Right renal cortex interstitium (tissue), 3 donors: ENCODE results near the gene FAM193B. TPM values are rescaled to one million over a fixed set of nuclear protein-coding genes. Genes with fewer than 3 reads are reported as not detected.

Experiments
- DNase-seq, 3 donors: peaks; one replicate each; pipeline ENCODE4 v3.0.0-alpha.2; 2013; ENCODE audit warnings: low read depth in 3 of 3, low spot score in 2 of 3
- polyA plus RNA-seq, 3 donors: library from polyadenylated mRNA; unstranded; fragments of 120-200 nt; gene quantifications; one replicate each; pipeline ENCODE4 v1.2.1, GENCODE V29; 2013; ENCODE audit not compliant: insufficient read length in 3 of 3

The FAM193B gene
- 10 to 100 TPM; 60.9 to 65.2 (median 61.1) TPM for polyA plus RNA-seq

DNA sequence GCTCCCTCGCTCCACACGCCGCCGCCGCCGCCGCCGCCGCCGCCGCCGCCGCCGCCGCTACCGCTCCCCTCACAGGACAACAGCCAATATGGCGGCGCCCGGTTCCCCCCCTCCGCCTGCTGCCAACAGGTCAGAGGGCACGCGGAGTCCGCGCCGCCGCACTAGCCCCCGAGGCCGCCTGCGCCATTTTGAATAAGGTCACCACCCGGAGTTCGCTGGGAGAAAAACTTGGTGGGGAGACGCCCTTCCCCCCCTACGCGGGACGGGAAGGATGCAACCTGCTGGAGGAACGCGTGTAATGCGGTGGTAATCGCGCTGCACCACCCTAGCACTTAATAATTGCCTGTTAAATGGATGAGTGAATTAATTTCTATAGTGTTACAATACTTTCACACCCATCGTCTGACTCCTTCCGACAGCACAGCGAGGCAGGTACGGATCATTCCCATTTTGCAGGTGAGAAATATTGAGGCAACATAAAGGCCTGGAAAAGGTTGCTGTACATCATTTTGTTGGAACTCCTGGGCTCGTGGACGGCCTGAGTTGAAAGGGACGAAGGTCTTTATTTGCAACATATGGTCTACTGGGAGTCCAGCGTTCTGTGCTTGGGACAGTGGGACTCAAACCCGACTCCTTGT is at the start of gene FAM193B:
TSS of gene FAM193B (minus strand) at position 90 of the 638 bp plus-strand sequence. CDS start 105 bp downstream, outside the sequence.
- peak; percentile 75 to 78 (median 77) for DNase-seq

- no peak for DNase-seq
These were observed 49.8 kb upstream of the FAM193B start for GRCh38 chr5:177604116-177604521.

GRCh38 chr5:177603631-177604030 is 49.3 kb upstream of the FAM193B start:
- DNase-seq: no peak

DNA sequence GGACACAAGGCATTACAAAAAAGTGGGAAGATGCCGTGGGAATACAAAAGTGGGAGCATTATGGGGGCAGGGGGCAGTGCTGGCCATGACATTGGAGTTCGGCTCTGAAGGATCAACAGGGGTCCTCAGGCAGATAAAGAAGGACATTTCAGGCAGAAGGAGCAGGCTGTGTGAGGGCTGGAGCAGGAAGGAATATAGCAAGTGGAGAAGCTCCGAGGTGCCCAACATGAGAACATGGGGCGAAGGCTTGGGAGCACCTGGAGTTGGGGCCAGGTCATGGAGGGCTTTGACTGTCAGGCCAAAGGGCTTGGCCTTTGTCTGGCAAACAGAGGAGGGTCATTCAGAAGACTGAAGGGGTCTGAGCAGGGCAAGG is 48.1 kb upstream of the FAM193B start:
- DNase-seq: no peak

GRCh38 chr5:177601577-177602457 is 47.5 kb upstream of the FAM193B start:
- no peak for DNase-seq

GRCh38 chr5:177601126-177601525 is 46.8 kb upstream of the FAM193B start:
- DNase-seq: no peak

DNA sequence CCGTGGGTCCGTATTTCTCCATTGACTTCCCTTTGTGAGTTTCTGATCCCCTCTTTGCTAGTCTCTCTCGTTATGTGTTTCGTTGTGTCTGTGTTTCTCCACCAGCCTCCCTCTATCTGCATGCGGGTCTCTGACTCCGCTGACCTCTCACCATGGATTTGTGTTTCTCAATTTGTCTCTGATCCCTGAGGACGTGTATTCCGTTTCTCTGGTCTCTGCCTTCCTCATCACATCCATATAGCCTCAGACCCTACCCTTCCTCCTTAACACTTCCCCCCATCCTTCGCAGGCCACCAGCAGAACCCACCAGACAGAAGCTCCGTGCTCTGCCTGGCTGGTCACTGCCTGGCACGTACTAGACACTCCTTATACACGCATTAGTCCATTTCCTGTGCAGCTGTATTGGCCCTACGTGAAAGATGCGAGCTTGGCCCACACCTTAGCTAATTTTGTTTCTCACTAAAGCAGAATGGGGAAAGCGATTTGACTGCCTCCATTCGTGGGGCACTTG is 46.2 kb upstream of the FAM193B start:
- DNase-seq: peak in 1 of 3 donors; percentile 8

DNA sequence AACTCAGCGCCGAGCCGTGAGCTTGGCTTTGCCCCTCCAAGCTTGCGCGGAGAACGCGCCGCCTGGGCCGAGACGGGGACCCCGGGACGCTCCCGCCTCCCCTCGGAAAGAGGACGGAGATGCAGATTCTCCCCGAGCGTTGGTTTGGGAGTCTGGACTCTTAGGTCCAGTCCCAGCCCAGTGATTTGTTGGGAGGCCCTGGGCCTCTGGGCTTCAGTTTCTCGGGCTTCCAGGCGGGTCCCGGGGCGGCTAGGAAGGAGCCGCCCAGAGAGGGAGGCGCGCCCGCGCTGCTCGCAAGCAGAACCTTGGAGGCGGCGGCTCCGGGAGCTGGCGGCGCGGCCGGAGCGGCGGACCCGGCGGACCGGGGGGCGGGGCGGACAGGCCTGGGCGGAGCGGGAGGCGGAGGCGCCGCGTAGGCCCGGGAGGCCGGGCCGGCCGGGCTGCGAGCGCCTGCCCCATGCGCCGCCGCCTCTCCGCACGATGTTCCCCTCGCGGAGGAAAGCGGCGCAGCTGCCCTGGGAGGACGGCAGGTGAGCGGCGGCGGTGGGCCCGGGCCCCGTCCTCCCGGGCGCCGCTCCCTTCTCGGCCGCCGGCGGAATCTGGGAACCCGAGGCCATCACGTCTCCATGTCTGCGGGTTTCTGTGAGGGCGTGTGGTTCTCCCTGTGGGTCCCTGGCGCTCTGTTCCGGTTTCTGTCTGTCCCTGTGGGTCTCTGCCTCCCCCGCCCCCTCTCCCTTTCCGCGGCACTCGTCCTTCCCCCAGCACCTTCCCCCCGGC is 45.6 kb upstream of the FAM193B start, which contains the start of gene B4GALT7:
TSS of gene B4GALT7 (plus strand) at position 402 of the 777 bp plus-strand sequence. CDS start at position 481, 79 bp downstream.
- DNase-seq: peak in 2 of 3 donors; percentile 48 to 66

GRCh38 chr5:177598477-177598876 is 44.1 kb upstream of the FAM193B start:
- no peak for DNase-seq

GRCh38 chr5:177596775-177597238 is 42.4 kb upstream of the FAM193B start:
- no peak for DNase-seq

DNA sequence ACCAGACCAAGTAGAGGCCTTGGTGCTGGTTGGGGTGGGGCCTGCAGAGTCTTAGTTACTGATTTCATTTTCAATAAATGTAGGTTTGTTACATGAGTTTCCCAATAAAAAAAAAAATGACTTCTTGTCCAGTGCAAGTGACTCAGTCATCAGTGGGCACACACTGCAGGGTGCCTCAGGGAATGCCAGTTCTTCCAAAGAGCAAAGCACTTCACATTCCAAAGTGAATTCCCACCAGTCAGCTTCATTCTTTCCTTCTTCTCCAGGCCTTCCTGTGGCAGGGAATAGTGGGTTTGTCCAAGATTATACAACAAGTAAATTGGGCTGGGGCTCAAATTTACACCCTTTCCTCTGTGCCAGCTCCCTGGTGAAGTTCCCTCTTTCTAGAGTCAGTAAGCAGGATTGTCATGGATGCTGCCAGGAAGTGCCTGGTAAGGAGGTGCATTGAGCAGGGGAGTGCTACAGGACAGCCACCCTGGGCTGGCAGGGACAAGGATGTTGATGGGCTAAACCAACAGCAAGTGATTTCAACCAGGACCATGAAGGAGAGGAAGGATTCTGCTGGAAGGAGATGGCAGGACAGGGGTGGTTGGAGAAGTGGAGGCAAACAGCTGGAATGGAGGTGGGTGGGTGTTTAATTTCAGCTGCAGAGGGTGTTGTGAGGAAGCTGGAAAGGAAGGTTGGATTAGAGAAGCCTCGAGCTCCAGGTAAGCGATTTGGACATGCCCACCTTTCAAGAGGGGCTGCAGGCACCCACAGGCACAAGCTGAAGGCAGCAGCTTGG is 41.8 kb upstream of the FAM193B start:
- DNase-seq: no peak

- DNase-seq: no peak
These were observed 40.7 kb upstream of the FAM193B start for GRCh38 chr5:177595026-177595585.

- no peak for DNase-seq
These were observed 39.7 kb upstream of the FAM193B start for GRCh38 chr5:177594071-177594470.

DNA sequence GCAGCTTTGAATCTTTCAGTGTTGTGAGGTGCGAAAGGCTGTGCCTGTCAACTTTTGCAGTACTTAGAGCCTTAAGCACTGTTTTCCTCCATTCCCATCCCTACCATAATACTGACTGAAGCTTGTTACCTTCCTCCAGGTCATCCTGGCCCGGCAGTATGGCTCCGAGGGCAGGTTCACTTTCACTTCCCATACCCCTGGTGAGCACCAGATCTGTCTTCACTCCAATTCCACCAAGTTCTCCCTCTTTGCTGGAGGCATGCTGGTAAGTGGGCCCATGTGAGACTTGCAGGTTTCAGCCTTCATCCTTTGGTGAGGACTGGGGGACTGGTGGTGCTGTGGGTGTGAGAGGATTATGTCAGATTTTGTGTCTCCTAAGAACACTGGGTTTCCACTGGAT is 39.1 kb upstream of the FAM193B start:
- DNase-seq: no peak

GRCh38 chr5:177592905-177593304 is 38.5 kb upstream of the FAM193B start:
- DNase-seq: no peak

GRCh38 chr5:177592010-177592834 is 37.9 kb upstream of the FAM193B start, which contains the start of gene TMED9:
Gene TMED9, plus strand, starts transcription at chr5:177592203. Its CDS starts 12 bp downstream, at chr5:177592215.
- DNase-seq: peak in 2 of 3 donors; percentile 65 to 67

- DNase-seq: no peak
These were observed 37.3 kb upstream of the FAM193B start for GRCh38 chr5:177591690-177592009.

GRCh38 chr5:177590406-177590805 is 36.0 kb upstream of the FAM193B start:
- DNase-seq: no peak
